ENCODE data around the gene EPB41.

- no peak for TF ChIP-seq CTCF (IDR thresholded peaks at IDR 0.05; ENCODE audit: poor library complexity)
- no peak for TF ChIP-seq EZH2 (IDR thresholded peaks at IDR 0.05; ENCODE audit: borderline replicate concordance)
Measured at GRCh38 chr1:28886731-28887418, 27.5 kb upstream of the EPB41 start.

Measured in hepatocyte (in vitro differentiated cells).